ENCODE data around the gene AXL.
"Not testable (repeated sequence)": the region's sequence is repeated elsewhere in the genome, so short reads cannot be mapped to it uniquely, and the experiment has no call there.

AXL gene

DNA sequence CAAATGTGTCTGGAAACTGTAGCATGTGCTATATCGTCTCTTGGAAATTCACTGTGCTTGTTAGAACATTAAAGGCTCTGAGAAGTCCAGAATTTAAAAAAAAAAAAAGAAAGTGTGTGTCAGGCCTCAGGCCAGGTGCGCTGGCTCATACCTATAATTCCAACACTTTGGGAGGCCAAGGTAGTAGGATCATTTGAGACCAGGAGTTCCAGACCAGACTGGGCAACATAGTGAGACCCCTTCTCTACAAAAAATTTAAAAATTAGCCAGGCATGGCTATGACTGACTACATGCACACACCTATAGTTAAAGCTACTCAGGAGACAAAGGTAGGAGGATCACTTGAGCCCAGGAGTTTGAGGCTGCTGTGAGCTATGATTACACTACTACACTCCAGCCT is 50.0 kb downstream of the AXL start:
- no peak overlapping the region for H3K4me3 ChIP-seq (ENCODE audit: low read length)
- H3K36me3 ChIP-seq (ENCODE audit: insufficient read depth, low read depth, low read length), result peaks cover 77% of the 10 kb centered on the region

DNA sequence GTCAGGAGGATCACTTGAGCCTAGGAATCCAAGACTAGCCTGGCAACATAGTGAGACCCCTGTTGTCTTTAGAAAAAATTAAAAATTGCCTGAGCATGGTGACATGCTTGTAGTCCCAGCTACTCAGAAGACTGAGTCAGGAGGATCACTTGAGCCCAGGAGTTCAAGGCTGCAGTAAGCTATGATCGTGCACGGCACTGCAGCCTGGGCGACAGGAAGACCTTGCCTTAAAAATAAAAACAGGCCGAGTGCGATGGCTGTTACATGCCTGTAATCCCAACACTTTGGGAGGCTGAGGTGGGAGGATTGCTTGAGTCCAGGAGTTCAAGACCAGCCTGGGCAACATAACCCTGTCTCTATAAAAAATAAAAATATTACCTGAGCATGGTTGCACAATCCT is 50.5 kb downstream of the AXL start:
- Histone ChIP-seq H3K27ac (ENCODE audit: low read length) (no peak overlapping the region), H3K9ac (ENCODE audit: low read depth, low read length) (no peak overlapping the region), H3K4me3 (ENCODE audit: low read length) (no peak overlapping the region), H3K4me1 (ENCODE audit: insufficient read depth, low read length) (no peaks in the 10 kb centered on the region), H3K27me3 (ENCODE audit: insufficient read depth, low read length) (no peaks in the 10 kb centered on the region), H3K36me3 (ENCODE audit: insufficient read depth, low read depth, low read length) (peaks cover 83% of the 10 kb centered on the region), H3K9me3 (ENCODE audit: insufficient read depth, low read depth, low read length) (no peaks in the 10 kb centered on the region)

More for the DNA sequence above, 50.0 kb downstream of the AXL start:
- no peaks in the 10 kb centered on the region for H3K9me3 ChIP-seq (ENCODE audit: insufficient read depth, low read depth, low read length)
- H3K27ac ChIP-seq (ENCODE audit: low read length), result no peak overlapping the region
- no peak overlapping the region for H3K9ac ChIP-seq (ENCODE audit: low read depth, low read length)
- no peaks in the 10 kb centered on the region for H3K4me1 ChIP-seq (ENCODE audit: insufficient read depth, low read length)
- H3K27me3 ChIP-seq (ENCODE audit: insufficient read depth, low read length), result no peaks in the 10 kb centered on the region

DNA sequence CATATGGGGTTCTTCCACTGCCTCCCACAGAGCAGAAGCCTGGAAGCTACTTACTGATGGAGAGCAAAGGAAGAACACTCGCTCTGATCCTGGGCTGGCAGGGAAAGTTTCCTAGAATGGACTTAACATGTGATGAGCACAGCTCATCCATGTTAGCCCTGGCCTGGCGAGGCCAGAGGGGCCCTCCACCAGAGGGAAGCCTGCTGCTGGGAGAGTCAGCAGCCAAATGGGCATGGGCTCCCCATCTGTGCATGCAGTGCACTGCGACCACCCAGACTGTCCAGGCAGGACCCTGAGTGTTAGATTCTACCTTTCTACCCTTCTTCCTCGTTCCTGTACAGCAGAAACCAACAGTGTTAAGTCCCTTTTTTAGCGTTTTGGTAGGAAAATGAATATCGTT is 54.1 kb downstream of the AXL start:
- Histone ChIP-seq H3K9me3 (ENCODE audit: insufficient read depth, low read depth, low read length) (no peaks in the 10 kb centered on the region), H3K4me3 (ENCODE audit: low read length) (no peak overlapping the region), H3K27me3 (ENCODE audit: insufficient read depth, low read length) (no peaks in the 10 kb centered on the region), H3K36me3 (ENCODE audit: insufficient read depth, low read depth, low read length) (peaks cover 100% of the 10 kb centered on the region), H3K27ac (ENCODE audit: low read length) (no peak overlapping the region), H3K9ac (ENCODE audit: low read depth, low read length) (no peak overlapping the region), H3K4me1 (ENCODE audit: insufficient read depth, low read length) (no peaks in the 10 kb centered on the region)

DNA sequence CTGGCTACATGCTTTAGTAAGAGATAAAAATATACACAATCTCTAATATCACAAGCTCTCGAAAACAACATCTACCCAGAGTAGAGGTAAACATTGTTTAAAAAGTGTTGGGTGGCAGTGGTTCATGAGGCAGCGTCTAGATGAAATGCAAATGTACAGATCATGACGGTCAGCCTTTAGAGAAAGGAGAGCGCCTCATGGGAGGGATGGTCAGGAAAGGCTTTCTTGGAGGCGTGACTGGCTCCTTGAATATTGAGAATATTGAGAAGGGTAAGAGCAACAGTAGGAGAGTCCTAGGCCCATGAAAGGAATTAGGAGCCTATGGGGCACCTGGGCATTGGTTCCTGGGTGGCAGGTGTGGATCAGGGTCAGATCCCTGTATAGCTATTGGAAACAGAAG is 55.8 kb downstream of the AXL start:
- H3K4me3 ChIP-seq (ENCODE audit: low read length), result no peak overlapping the region
- no peaks in the 10 kb centered on the region for H3K9me3 ChIP-seq (ENCODE audit: insufficient read depth, low read depth, low read length)
- H3K36me3 ChIP-seq (ENCODE audit: insufficient read depth, low read depth, low read length), result peaks cover 100% of the 10 kb centered on the region
- H3K27ac ChIP-seq (ENCODE audit: low read length), result no peak overlapping the region
- H3K4me1 ChIP-seq (ENCODE audit: insufficient read depth, low read length), result no peaks in the 10 kb centered on the region
- no peak overlapping the region for H3K9ac ChIP-seq (ENCODE audit: low read depth, low read length)
- H3K27me3 ChIP-seq (ENCODE audit: insufficient read depth, low read length), result no peaks in the 10 kb centered on the region

DNA sequence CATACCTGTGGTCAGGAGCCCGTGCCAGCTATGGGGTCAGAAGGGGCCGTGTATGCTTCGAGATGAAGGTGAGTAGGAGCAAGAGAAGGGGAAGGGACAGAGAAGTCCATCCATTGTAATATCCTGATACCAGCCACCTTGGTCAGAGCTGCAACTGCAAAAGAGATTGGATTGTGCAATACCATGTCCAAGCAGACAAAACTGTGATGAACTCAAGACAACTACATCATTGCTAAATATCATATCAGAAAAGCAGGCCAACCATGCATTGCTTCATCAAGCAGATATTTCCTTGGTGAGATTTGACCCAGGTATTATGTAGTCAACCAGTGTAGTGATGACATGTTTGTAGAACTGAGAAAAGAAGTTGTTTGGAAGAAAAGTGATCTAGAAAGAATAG is 57.2 kb downstream of the AXL start:
- no peak overlapping the region for H3K9ac ChIP-seq (ENCODE audit: low read depth, low read length)
- no peaks in the 10 kb centered on the region for H3K27me3 ChIP-seq (ENCODE audit: insufficient read depth, low read length)
- H3K27ac ChIP-seq (ENCODE audit: low read length), result no peak overlapping the region
- peaks cover 100% of the 10 kb centered on the region for H3K36me3 ChIP-seq (ENCODE audit: insufficient read depth, low read depth, low read length)
- no peaks in the 10 kb centered on the region for H3K9me3 ChIP-seq (ENCODE audit: insufficient read depth, low read depth, low read length)
- H3K4me1 ChIP-seq (ENCODE audit: insufficient read depth, low read length), result no peaks in the 10 kb centered on the region
- H3K4me3 ChIP-seq (ENCODE audit: low read length), result no peak overlapping the region

- Histone ChIP-seq H3K36me3 (ENCODE audit: insufficient read depth, low read depth, low read length) (peaks cover 99% of the 10 kb centered on the region), H3K27ac (ENCODE audit: low read length) (no peak overlapping the region), H3K4me1 (ENCODE audit: insufficient read depth, low read length) (no peaks in the 10 kb centered on the region), H3K9me3 (ENCODE audit: insufficient read depth, low read depth, low read length) (no peaks in the 10 kb centered on the region), H3K27me3 (ENCODE audit: insufficient read depth, low read length) (no peaks in the 10 kb centered on the region), H3K9ac (ENCODE audit: low read depth, low read length) (no peak overlapping the region), H3K4me3 (ENCODE audit: low read length) (no peak overlapping the region)
Measured at GRCh38 chr19:41278478-41278877, 59.5 kb downstream of the AXL start.

GRCh38 chr19:41288673-41289530 is 69.9 kb downstream of the AXL start:
- no peaks in the 10 kb centered on the region for H3K9me3 ChIP-seq (ENCODE audit: insufficient read depth, low read depth, low read length)
- peaks cover 98% of the 10 kb centered on the region for H3K36me3 ChIP-seq (ENCODE audit: insufficient read depth, low read depth, low read length)
- no peak overlapping the region for H3K9ac ChIP-seq (ENCODE audit: low read depth, low read length)
- H3K27ac ChIP-seq (ENCODE audit: low read length), result no peak overlapping the region
- H3K4me3 ChIP-seq (ENCODE audit: low read length), result no peak overlapping the region
- peaks cover 7% of the 10 kb centered on the region; the same call in 1 of the 2 replicates for H3K4me1 ChIP-seq (ENCODE audit: insufficient read depth, low read length)
- H3K27me3 ChIP-seq (ENCODE audit: insufficient read depth, low read length), result no peaks in the 10 kb centered on the region

DNA sequence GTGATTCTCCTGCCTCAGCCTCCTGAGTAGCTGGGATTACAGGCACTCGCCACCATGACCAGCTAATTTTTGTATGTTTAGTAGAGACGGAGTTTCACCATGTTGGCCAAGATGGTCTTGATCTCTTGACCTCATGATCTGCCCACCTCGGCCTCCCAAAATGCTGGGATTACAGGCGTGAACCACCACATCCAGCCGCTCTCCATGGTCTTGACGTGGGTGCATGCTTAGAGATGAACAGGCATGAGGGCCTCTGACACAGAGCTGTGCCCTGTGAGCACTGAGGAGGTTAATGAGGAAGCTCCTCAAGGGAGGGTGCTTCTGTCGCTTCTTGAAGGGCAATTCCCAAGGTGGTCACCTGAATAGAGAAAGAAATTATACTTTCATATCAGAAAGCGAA is 70.8 kb downstream of the AXL start:
- H3K4me1 ChIP-seq (ENCODE audit: insufficient read depth, low read length); H3K4me3 ChIP-seq (ENCODE audit: low read length); H3K9me3 ChIP-seq (ENCODE audit: insufficient read depth, low read depth, low read length); H3K9ac ChIP-seq (ENCODE audit: low read depth, low read length); H3K27ac ChIP-seq (ENCODE audit: low read length); H3K27me3 ChIP-seq (ENCODE audit: insufficient read depth, low read length): not testable (repeated sequence)
- peaks cover 98% of the 10 kb centered on the region for H3K36me3 ChIP-seq (ENCODE audit: insufficient read depth, low read depth, low read length)

GRCh38 chr19:41294393-41294792 is 75.4 kb downstream of the AXL start:
- H3K4me3 ChIP-seq (ENCODE audit: low read length), result no peak overlapping the region
- H3K27me3 ChIP-seq (ENCODE audit: insufficient read depth, low read length), result no peaks in the 10 kb centered on the region
- H3K4me1 ChIP-seq (ENCODE audit: insufficient read depth, low read length), result no peaks in the 10 kb centered on the region
- H3K9me3 ChIP-seq (ENCODE audit: insufficient read depth, low read depth, low read length), result no peaks in the 10 kb centered on the region
- no peak overlapping the region for H3K9ac ChIP-seq (ENCODE audit: low read depth, low read length)
- H3K27ac ChIP-seq (ENCODE audit: low read length), result no peak overlapping the region
- H3K36me3 ChIP-seq (ENCODE audit: insufficient read depth, low read depth, low read length), result peaks cover 100% of the 10 kb centered on the region

GRCh38 chr19:41295499-41295898 is 76.5 kb downstream of the AXL start:
- no peaks in the 10 kb centered on the region for H3K27me3 ChIP-seq (ENCODE audit: insufficient read depth, low read length)
- H3K27ac ChIP-seq (ENCODE audit: low read length), result no peak overlapping the region
- no peak overlapping the region for H3K9ac ChIP-seq (ENCODE audit: low read depth, low read length)
- peaks cover 100% of the 10 kb centered on the region for H3K36me3 ChIP-seq (ENCODE audit: insufficient read depth, low read depth, low read length)
- no peaks in the 10 kb centered on the region for H3K4me1 ChIP-seq (ENCODE audit: insufficient read depth, low read length)
- H3K4me3 ChIP-seq (ENCODE audit: low read length), result no peak overlapping the region
- no peaks in the 10 kb centered on the region for H3K9me3 ChIP-seq (ENCODE audit: insufficient read depth, low read depth, low read length)

- H3K9ac ChIP-seq (ENCODE audit: low read depth, low read length), result no peak overlapping the region
- H3K4me3 ChIP-seq (ENCODE audit: low read length), result no peak overlapping the region
- H3K27ac ChIP-seq (ENCODE audit: low read length), result no peak overlapping the region
Measured at GRCh38 chr19:41296433-41296871, 77.4 kb downstream of the AXL start.

GRCh38 chr19:41297628-41298347 is 78.8 kb downstream of the AXL start:
- no peak overlapping the region for H3K9ac ChIP-seq (ENCODE audit: low read depth, low read length)
- H3K27ac ChIP-seq (ENCODE audit: low read length), result no peak overlapping the region
- H3K9me3 ChIP-seq (ENCODE audit: insufficient read depth, low read depth, low read length), result no peaks in the 10 kb centered on the region
- H3K4me1 ChIP-seq (ENCODE audit: insufficient read depth, low read length), result no peaks in the 10 kb centered on the region
- no peaks in the 10 kb centered on the region for H3K27me3 ChIP-seq (ENCODE audit: insufficient read depth, low read length)
- H3K4me3 ChIP-seq (ENCODE audit: low read length), result no peak overlapping the region
- H3K36me3 ChIP-seq (ENCODE audit: insufficient read depth, low read depth, low read length), result peaks cover 100% of the 10 kb centered on the region

More at GRCh38 chr19:41296433-41296871, 77.4 kb downstream of the AXL start:
- no peaks in the 10 kb centered on the region for H3K4me1 ChIP-seq (ENCODE audit: insufficient read depth, low read length)
- H3K27me3 ChIP-seq (ENCODE audit: insufficient read depth, low read length), result no peaks in the 10 kb centered on the region
- peaks cover 100% of the 10 kb centered on the region for H3K36me3 ChIP-seq (ENCODE audit: insufficient read depth, low read depth, low read length)
- H3K9me3 ChIP-seq (ENCODE audit: insufficient read depth, low read depth, low read length), result no peaks in the 10 kb centered on the region

Measured in iPS-20b (cell line).